ENCODE data around the gene C17orf114.

The C17orf114 gene

GRCh38 chr17:4768298-4768697 is 33.8 kb downstream of the C17orf114 start:
- H3K27me3 ChIP-seq = peaks cover 0 to 18% of the 10 kb centered on the region in 2 donors
- H3K4me3 ChIP-seq = no peak overlapping the region
- ATAC-seq (peak; percentile 12), DNase-seq (no peak)
- H3K9me3 ChIP-seq = no peaks in the 10 kb centered on the region
- TF ChIP-seq CTCF (IDR thresholded peaks at IDR 0.05) = no peak
- H3K4me1 ChIP-seq = peaks cover 0 to 57% of the 10 kb centered on the region in 2 donors
- no peaks in the 10 kb centered on the region for H3K36me3 ChIP-seq
- peak overlapping the region in 1 of 2 donors; percentile 61 for H3K27ac ChIP-seq
- intact Hi-C loops (cut with DNase I) = no loop called here

DNA sequence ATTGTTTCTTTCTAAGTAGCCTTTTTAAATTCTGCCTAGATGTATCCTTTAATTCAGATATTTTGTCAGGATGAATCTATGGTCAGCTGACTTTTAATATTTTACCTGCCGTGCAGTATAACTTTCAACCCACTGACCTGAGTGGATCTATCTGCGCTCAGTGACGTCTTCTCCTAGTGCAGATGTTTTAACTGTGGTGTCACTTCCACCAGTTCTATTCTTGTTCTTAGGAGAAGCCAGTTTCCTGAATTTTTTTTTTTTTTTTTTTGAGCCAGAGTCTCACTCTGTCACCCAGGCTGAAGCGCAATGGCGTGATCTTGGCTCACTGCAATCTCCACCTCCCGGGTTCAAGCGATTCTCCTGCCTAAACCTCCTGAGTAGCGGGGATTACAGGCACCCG is 35.4 kb downstream of the C17orf114 start:
- Histone ChIP-seq H3K27ac (peak overlapping the region; percentile 41 to 89), H3K4me1 (peaks cover 0 to 57% of the 10 kb centered on the region in 2 donors), H3K9me3 (no peaks in the 10 kb centered on the region), H3K27me3 (peaks cover 0 to 4% of the 10 kb centered on the region in 2 donors), H3K36me3 (no peaks in the 10 kb centered on the region), H3K4me3 (no peak overlapping the region)
- no peak for TF ChIP-seq CTCF (IDR thresholded peaks at IDR 0.05)
- no peak for DNase-seq
- peak; percentile 39 for ATAC-seq
- intact Hi-C loops (cut with DNase I) = no loop called here

GRCh38 chr17:4766201-4766600 is 35.9 kb downstream of the C17orf114 start:
- DNase-seq = peak in 1 of 4 donors; percentile 66
- TF ChIP-seq CTCF (IDR thresholded peaks at IDR 0.05) = no peak
- intact Hi-C loops (cut with DNase I) = no loop called here
- Histone ChIP-seq H3K4me1 (peaks cover 0 to 57% of the 10 kb centered on the region in 2 donors), H3K27ac (peak overlapping the region; percentile 59 to 89), H3K36me3 (no peaks in the 10 kb centered on the region), H3K4me3 (no peak overlapping the region), H3K27me3 (no peaks in the 10 kb centered on the region), H3K9me3 (no peaks in the 10 kb centered on the region)
- peak; percentile 55 for ATAC-seq

DNA sequence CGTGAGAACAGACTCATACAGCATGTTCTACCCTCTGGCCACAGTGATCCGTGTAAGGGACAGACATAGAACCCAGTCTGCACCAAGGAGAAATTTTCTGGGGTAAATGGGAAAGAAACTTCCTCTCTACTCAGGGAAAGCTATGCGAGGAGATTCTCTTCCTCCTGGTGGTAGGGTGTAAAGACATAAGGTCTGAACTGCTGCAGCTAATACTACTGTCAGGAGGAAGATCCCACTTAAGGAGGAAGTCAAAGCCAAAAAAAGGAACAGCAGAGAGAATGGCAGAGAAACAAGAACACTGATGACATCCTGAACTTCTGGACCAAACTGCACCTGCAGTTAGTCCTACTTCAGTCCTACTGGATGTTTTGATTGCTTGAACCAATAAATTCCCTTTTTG is 37.5 kb downstream of the C17orf114 start:
- intact Hi-C loops (cut with DNase I) = no loop called here
- H3K27ac ChIP-seq = peak overlapping the region in 1 of 2 donors; percentile 89
- TF ChIP-seq CTCF (IDR thresholded peaks at IDR 0.05) = no peak
- peaks cover 0 to 52% of the 10 kb centered on the region in 2 donors for H3K4me1 ChIP-seq
- H3K27me3 ChIP-seq = no peaks in the 10 kb centered on the region
- no peak for DNase-seq
- H3K4me3 ChIP-seq = no peak overlapping the region
- no peaks in the 10 kb centered on the region for H3K9me3 ChIP-seq
- H3K36me3 ChIP-seq = no peaks in the 10 kb centered on the region
- peak; percentile 68 for ATAC-seq

GRCh38 chr17:4759776-4760236 is 42.3 kb downstream of the C17orf114 start:
- TF ChIP-seq CTCF (IDR thresholded peaks at IDR 0.05) = no peak
- Histone ChIP-seq H3K36me3 (no peaks in the 10 kb centered on the region), H3K4me3 (no peak overlapping the region), H3K4me1 (peaks cover 0 to 12% of the 10 kb centered on the region in 2 donors), H3K9me3 (no peaks in the 10 kb centered on the region), H3K27me3 (peaks cover 0 to 10% of the 10 kb centered on the region in 2 donors), H3K27ac (no peak overlapping the region)
- intact Hi-C loops (cut with DNase I) = no loop called here
- DNase-seq (no peak), ATAC-seq (peak; percentile 66)

Data from left lung (tissue), 4 donors.